Eye (tissue), 1 donor: ENCODE results near the gene HDLBP.
"Not testable (repeated sequence)": the region's sequence is repeated elsewhere in the genome, so short reads cannot be mapped to it uniquely, and the experiment has no call there.

Experiments
- DNase-seq: peaks from one replicate; pipeline ENCODE4 v3.0.0-alpha.2; 2015

HDLBP gene

DNA sequence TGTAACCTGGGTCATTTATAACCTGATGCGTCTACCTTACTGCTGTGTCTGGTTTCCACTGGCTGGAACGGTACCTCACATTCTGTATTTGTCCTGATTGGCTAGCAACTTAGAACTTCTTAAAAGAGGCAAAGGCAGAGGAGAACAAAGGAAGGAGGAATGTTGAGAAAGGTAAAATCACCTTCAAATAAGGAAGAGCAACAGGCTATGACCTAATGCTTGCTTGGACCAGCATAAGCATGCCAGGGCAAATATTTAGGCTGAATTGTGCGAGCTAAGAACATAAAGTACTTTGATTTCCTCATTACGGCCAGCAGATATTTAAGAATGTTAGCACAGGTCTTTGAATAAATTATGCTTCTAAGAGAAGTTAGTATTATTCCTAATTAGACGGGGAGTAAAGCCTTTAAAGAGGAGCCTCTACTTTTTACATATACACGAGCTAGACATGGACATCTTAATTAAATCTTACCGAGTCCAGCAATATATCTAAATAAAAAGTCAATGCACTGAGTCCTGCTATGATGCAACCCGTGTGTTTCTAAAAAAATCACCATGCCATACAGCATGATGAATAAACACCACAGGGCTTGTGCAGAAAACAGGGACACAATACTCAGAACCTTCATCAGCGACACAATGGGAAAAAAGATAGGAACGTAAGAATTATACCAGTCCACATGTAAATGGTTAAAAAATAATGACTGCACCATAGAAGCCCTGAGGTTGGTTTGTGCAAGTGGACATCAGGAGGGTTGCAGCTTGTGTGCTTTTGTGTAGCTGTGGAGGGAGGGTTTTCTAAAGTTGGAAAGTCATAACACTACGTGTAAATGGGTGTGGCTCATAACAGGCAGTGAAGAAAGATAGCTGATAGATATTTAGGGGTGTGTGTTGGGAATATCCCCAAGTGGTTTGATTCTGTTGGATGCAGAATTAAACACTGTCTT lies 14.5 kb upstream of the HDLBP start:
- no peak for DNase-seq

DNA sequence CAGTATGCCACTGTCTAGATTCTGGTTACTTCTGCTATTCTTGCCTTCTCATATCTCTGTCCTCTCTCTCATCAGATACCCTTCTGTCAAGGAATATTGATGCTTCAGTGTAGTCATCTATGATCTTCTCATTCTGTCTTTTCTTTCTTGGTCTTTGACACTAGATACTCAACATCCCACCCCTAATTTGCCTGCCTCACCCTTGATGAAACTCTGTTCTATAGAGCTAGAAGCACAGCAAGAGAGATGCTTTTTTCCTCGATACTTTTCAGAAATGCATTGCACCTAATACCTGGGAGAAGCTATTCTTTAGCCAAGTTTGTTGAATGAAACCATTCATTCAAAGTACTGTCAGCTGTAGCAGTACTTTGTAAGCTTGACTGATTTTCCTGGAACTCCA lies 9.8 kb upstream of the HDLBP start:
- DNase-seq = no peak

DNA sequence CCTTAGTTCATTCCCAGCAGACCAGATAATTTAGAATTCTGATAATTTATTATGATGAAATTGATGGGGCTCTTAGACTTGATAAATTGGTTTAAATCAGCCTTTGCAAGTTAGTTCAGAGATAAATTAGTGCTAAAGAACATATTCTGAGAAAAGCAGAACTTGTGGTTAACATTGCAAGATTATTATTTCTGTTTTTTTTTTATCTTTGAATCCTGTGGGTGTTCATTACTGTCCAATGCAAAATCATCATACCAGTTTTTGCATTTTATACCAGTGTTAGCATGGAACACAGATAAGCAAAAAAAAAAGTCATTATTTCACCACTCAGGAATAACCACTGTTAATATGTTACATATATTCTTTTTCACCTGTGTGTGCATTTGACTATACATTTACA lies 9.3 kb upstream of the HDLBP start:
- no peak for DNase-seq

DNA sequence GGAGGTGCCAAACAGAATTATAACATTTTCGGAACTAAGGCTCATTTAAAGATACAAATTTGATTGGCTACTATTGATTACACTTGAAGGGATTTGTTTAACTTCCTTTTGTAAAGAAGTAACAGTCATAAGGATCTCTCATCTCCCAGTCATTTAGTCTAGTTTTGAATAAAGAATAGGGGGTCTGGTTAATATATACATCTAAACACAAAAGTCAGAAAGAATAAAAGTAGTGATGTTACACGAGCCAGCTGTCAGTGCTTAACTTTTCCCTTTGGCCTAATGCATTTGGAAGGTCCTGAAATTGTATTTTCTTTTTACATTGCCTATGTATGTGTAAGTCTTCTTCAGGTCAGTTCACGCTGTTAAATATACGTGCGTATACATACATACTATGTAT lies 8.3 kb upstream of the HDLBP start:
- no peak for DNase-seq

DNA sequence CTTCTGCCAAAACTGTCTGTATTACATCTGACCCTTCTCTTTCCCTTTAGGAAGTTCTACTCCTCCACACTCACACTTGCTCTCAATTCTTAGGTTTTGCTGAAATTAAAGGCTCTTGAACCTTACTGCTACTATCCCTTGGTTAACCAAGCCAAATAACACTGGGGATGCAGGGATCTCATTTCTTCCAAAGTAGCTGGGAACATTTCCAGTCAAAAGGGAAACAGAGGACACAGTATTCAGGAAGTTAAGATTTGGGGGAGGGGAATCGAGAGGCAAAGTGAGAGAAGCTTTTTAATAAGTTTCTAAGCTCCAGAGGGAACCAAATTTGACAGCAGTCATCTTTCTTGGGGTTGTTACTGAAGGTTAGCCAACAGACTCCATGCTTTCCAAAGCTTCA lies 6.4 kb upstream of the HDLBP start:
- DNase-seq = no peak

DNA sequence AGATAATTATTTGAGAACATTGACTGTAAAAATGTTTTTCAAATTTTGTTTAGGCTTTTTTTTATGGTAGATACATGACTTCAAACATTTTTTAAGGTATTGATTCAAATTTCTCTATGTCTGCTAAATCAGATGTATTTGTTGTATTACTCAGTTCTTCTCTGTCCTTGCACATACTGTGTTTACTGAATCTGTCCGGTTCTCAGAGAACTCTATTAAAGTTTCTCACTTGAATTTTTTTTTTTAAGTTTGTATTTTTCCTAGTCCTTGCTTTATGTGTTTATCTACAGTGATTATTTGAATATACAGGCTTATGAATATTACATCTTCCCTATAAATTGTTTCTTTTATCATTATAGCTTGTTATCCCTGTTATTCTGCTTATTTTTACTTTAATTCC lies 5.6 kb upstream of the HDLBP start:
- DNase-seq = no peak

DNA sequence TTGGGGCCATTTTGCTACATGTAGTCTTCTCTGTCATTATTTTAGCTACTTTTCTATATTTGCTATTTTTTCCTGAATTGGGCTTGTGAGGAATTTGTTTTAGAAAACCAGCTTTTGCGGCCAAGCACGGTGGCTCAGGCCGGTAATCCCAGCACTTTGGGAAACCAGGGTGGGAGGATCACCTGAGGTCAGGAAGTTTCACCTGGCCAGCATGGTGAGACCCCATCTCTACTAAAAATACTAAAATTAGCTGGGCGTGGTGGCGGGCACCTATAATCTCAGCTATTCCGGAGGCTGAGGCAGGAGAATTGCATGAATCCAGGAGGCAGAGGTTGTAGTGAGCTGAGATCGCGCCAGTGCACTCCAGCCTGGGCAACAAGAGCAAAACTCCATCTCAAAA lies 4.9 kb upstream of the HDLBP start:
- no peak for DNase-seq

DNA sequence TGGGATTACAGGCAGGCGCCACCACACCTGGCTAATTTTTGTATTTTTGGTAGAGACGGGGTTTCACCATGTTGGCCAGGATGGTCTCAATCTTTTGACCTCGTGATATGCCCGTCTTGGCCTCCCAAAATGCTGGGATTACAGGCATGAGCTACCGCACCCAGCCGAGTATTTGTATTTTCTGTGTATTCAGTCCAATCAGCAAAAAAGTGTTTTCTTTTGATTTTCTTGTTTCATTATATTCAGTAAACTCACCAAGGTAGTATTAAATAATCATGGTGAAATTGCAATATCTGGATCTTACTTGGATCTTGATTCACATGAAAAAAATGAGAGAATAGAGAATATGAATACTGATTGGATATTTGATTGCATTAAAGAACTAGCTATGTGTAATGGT lies 3.4 kb upstream of the HDLBP start:
- not testable (repeated sequence) for DNase-seq

DNA sequence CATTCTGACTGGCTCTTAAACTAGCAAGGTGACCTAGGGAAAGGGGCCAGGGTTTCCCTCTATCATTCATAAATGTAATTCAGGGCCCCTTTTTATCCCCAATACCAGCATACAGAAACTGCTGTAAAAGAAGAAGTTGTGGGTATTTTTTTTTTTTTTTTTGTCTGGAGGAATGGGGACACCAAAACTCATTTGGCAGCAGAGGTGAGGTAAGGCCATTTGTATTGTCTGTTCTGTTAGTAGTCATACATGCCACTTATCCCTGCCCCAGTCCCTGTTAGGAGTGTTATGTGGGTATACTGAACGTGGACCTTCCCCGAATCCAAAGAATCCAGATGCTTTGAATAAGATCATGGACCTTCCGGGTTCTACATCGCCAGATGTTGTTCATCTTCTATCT lies 1.9 kb upstream of the HDLBP start:
- no peak for DNase-seq

DNA sequence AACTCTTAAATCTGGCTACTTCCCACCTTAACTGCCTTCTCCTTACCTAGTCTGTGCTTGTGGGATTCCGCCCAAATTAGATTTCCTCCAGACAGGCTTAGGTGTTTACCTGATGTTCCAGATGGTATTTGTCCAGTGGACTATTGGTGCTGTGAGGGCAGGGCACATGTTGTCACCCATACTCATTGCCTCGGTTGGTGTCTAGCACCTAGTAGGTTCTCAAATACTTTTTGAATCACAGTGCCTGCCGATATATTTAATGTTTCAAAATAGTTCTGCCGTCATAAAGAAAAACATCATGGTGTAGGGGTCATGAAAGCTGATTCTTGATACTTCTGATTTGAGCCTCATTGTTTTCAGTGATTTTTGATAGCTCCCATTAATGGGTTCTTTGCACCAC lies 1.4 kb upstream of the HDLBP start:
- no peak for DNase-seq

DNA sequence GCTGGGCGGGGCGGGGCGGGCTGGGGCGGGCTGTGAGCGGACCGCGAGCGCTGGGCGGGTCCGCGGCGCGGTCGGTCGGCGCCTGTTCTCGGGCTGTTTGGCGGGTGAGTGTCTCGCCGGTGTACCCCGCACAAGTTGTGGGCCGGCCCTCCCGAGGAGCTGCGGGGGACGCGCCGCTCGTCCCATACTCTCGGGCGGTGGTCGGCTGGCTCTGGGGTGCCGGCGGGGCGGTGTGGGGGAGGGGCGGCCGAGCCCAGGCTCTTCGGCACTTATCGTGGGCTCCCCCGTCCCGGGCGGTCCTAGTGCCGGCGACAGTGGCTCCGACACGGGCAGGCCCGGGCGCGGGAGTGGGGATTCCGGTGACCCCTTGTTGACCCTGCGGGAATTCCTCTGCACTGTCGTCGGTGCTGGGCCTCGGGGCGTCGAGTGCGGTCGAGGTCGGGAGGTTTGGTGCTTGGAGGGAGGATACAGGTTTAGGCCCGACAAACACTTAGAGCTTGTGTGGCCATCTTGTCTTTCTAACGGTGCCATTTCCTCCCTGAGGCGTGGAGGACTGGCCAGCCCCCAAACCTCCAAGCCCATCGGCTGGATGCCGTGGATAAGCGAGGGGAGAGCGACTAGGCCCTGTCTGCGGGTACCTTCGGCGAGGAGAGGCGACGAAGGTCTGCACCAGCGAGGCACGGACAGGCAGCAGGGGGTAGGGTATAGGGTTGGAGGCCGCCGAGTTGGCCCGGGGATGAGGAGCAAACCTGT lies 583 bp upstream of the HDLBP start, which contains the start of gene SEPTIN2:
Gene SEPTIN2, plus strand, starts transcription at position 47 of the 753 bp plus-strand sequence. CDS start 8,308 bp downstream, outside the sequence.
- DNase-seq = peak; percentile 93

DNA sequence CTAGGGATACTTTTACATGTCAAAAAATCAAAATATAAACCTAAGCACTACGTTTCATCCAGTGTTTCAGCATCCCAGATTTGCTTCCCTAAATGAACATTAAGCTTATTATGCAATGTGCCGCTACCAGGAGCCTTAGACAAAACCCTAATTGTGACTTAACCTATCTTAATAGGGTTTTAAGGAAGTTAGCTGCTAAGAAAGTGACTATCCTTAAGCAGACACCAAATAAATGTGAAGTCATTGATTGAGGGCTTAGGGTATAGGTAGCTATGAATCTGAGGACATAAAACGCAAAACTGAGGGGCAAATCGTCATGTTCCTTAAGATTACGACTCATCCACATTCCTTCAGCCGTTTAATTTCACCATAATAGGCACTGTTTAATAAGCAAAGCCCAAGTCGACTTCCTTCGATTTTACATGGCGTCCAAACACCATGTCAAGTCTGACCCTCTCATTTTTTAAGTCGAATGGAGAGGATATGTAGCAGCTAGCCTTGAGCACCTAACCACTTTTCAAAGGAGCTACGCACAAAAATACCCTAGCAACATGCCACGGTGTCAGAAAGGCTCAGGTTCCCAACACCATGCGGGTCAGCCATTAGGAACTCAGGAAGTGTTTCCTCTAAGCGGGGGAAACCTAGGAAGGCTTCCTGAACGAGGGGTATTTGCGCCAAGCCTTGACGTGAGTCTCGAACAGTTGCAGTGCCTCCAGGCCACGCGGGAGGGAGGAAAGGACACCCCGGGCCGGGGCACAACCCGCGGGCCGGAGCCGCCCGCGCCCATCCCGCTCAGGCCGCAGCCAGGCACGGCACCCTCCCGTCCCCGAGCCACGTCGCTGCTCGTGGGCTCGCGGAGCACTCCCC lies 1.0 kb downstream of the HDLBP start:
- no peak for DNase-seq

DNA sequence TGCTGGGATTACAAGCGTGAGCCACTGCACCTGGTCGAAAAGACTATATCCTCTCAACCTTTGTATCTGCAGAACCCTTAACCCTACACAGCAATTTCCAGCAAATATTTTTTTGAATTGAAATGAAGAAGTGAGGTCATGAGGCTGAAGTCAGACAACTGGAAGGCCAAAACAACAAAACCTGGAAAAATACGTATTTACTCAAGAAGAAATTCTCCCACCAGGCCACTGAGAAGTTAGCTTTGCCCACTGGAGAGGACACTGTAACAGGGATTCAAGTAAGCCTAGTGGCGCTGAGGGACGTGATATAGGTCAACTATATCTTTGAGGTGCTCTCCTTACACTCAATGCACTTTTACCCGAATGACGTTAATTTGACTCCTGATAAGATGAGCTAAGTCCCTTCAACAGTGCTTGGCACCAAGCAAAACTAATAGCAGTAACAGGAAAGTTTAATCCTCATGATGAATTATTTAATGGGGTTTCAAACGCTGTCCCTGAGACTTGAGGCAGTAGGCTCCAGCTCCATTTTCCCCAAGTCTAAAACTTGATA lies 1.9 kb downstream of the HDLBP start:
- no peak for DNase-seq

DNA sequence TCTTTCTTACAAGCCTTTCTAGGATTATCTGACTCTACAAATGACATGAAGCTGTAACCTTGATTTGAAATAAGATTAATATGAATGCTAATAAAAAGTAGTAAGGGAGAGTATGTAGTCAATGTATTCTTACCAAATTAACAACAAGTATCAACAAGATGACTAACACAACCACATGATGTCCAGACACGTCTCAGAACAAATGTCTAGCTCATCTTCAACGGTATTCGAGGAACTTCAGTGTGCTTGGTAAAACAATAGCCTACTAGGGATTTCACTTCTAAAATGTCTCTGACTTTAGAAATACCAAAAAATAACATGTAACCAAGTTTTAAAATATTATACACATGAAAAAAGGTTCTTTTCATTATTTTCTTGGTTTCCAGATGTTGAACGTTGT lies 3.4 kb downstream of the HDLBP start:
- no peak for DNase-seq

DNA sequence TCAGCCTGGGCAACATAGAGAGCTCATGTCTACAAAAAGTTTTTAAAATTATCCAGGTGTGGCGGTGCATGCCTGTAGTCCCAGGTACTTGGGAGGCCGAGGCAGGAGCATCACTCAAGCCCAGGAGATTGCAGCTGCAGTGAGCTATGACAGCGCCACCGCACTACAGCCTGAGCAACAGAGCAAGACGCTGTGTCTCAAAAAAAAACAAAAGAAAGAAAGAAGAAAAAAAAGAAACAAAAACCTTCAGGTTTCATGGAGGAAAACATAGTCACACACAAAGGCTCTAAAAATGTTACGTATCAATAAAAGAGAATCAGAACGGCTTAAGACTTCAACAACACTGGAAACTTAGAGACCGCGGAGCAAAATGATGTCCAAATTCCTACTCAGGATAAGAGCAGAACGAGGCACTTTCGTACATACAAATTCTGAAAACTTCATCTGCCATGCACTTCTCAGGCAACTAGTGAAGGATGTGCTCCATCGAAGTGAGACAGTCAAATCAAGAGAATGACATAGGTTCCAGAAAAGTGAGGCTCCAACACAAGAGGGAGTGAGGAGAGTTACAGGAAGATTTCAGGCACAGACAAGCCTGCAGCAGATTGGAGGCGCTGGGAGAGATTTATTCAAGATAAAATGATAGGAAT lies 4.4 kb downstream of the HDLBP start:
- DNase-seq = no peak

DNA sequence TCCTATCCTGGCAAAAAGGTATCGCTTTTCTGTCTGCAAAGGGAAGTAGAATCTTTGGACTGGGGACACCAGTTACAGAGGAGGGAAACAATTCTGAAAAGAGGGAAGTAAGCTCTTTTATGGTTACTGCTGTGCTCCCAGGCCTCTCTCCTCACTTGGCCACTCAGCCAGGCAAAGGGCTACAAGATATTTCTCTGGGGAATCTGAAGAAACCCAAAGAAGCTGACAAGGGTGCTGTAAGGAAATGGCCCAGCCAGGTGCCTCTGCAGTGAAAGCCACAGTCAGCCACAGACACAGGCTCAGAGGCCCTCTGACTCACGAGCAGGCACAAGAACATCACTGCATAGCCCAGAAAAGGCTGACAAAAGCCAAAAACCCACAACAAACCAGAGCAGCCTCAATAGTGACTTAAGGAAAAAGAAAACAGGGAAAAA lies 5.8 kb downstream of the HDLBP start:
- DNase-seq = no peak

DNA sequence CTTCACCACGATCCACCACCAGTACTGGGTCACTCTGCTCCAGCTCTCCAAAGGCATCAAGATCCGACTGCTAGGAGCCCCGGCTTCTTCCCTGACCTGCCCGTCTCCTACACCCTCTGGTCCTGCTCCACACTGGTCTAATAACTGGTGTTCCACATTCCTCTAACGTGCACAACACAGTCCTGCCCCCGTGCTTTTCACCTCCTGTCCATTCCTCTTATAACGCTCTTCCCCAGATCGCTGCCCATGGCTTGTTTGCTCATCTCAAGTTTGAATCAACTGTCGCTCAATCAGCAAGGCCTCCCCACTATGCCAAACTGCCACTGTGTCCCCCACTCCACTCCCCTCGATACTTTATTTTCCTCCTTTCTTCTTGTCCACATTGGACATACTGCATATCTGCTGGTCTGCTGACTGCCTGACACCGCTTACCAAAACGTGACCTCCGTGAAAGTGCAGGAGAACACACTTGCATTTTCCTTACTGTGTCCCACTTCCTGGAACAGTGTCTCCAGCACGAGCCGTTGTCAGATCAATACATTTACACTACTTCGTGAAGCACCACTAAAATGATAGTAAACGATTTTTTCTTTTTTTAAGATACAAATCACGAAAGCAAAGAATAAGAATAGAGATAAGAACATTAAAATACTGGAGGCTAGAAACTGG lies 6.5 kb downstream of the HDLBP start:
- no peak for DNase-seq

DNA sequence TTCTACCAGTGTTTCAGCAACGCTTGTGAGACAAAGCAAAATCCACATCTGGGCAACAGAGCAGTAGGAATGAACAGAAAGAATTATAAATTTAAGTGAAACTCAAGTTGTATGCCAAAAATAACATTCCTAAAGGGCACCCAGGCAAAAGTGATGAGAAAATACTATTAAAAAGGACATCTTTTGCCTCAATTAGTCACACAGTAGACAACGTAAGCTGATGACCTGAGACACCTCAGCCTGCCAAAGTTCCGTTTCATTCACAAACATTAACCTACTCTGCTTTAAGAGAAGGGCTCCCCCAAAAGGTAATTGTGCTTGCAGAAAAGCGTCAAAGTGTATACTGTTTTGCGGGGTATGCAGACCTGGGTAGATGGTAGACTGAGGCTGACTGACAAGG lies 7.2 kb downstream of the HDLBP start:
- no peak for DNase-seq

DNA sequence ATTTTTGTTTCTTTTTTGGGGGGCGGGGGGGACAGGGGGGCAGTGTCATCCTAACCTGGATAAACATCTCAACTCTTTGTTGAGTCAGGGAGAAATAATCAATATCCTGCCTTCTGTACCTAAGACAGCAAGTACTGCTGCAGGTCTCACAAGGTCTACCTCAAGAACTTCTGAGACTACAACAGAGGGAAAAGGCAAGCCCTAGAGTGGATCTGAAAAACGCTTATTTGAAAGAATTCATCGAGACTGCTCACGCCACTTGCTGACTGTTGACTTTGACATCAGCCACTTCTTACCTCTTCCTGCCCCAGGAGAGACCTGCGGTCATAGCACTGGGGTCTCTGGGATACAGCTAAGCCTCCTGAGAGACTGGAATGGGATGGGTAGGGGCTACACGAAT lies 8.4 kb downstream of the HDLBP start:
- DNase-seq = no peak

DNA sequence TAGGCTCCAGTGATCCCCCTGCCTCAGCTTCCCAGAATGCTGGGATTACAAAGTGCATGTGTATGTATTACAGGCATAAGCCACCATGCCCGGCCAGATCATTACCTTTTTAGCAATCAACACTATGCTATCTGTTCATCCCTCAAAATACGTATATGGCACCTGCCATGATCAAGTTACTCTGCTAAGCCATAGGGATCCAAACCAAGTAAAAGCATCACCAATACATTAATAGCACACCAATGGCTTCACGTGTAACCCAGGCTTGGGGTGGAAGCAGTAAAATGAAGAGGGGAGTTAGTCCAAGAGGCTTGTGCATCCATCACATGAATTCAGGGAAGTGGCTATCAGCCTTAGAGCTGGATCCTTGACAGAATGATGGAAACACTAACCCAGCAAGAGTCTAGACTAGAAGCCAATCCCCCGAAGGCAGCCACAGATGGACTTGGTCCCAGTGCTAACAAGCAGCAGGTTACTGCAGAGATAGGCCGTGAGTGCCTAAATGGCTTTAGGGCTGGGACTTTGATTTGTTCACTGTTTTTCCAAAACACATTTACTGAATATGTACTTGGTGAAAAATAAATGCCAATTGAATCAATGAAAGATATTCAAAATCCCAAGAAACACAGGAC lies 11.3 kb downstream of the HDLBP start:
- DNase-seq = no peak
